22Rv1 (cell line): ENCODE results near the gene COL13A1.
A peak's percentile ranks its signal among the peaks of the same experiment; 100 is the strongest.

Experiments used
- H3K27ac ChIP-seq: fragments of 450-650 bp; 2 replicates; pipeline ENCODE4 v1.5.1; 2017
- CTCF ChIP-seq: fragments of 450-650 bp; IDR thresholded peaks from 2 replicates; pipeline ENCODE4 v1.5.1; 2017; ENCODE audit warnings: mild to moderate bottlenecking
- ZFX ChIP-seq: fragments of 450-650 bp; IDR thresholded peaks from 2 replicates; pipeline ENCODE4 v1.6.1; 2017; ENCODE audit warnings: antibody characterized with exemption, borderline replicate concordance

Gene COL13A1

DNA sequence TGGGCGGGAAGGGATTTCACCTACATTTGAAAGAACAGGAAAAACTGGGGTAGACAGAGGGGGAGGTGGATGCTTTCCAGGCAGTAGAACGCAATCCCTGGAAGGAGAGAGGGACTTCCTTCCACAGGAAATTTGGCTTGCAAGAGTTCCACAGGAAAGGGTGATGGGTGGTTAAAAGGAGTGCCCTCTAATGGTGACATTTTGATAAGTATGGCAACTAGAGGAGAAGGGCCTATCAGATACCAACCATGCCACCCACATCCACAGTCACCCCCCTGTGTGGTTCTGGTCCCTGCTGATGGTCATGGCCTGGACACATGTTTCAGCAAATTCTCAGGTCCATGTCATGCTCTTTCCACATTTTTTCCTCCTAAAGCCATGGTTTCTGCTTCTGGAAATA lies 27.1 kb upstream of the COL13A1 start:
- H3K27ac ChIP-seq: no peak overlapping the region
- TF ChIP-seq ZFX: no peak
- peak; percentile 19; the same call in 1 of the 2 replicates for TF ChIP-seq CTCF

- H3K27ac ChIP-seq: no peak overlapping the region
- TF ChIP-seq ZFX (no peak), CTCF (no peak)
Measured at GRCh38 chr10:69780077-69780476, 21.6 kb upstream of the COL13A1 start.

DNA sequence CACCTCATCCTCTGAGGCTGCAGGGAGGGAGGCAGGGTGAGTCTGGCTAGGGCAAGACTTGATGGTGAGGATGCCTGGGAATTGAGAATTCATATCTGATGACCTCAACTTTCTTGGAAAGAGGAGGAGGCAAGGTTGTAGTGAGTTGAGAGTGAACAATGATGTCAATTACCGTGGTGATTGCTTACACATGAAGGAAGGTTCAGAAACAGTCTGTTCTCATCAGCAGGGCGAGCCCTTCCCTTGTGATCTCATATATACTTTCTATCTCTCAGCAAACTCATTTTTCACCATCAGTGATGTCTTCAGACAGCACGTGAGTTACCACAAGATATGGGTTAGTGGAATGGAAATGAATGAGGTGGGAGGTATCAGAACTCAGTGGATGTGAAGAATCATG lies 20.1 kb upstream of the COL13A1 start:
- no peak overlapping the region for H3K27ac ChIP-seq
- TF ChIP-seq CTCF: no peak
- no peak for TF ChIP-seq ZFX

- H3K27ac ChIP-seq: no peak overlapping the region
- TF ChIP-seq CTCF: no peak
- no peak for TF ChIP-seq ZFX
Measured at GRCh38 chr10:69783515-69783914, 18.2 kb upstream of the COL13A1 start.

DNA sequence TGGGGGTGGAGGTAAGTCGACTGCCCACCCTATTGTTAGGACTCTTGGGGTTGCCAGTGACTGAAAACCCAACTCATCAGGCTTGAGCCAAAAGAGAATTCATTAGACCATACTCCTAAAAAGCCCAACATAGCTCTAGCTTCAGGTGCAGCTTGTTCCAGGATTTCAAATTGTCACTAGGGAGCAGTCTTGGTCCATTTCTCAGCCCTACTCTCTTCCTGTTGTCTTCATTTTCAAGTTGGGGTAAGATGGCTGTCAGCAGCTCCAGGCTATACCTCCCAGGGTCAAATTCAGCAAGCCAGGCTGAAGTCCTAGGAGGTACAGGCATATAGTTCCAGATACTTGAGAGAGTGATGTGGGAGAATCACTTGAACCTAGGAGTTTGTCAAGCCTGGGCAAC lies 14.9 kb upstream of the COL13A1 start:
- H3K27ac ChIP-seq: no peak overlapping the region
- no peak for TF ChIP-seq CTCF
- no peak for TF ChIP-seq ZFX

DNA sequence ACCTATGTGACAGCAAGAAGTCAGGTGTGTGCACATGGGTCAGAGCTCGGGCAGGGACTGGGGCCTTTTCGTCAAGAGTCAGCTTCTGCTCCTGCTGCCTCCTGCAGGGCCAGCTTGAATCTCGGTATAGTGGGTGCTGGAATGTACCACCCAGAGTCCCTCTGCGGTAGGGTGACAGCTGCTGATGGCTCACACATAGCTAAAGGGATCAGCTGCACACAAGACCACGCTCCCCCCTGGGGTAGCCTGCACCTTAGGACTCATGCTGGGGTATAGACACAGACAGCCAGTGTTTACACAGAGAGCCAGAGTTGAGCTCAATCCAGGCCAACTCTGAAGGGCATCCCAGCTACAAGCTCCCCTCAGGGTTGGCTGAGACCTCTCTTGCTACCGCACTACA lies 14.0 kb upstream of the COL13A1 start:
- H3K27ac ChIP-seq: no peak overlapping the region
- TF ChIP-seq CTCF (no peak), ZFX (no peak)

DNA sequence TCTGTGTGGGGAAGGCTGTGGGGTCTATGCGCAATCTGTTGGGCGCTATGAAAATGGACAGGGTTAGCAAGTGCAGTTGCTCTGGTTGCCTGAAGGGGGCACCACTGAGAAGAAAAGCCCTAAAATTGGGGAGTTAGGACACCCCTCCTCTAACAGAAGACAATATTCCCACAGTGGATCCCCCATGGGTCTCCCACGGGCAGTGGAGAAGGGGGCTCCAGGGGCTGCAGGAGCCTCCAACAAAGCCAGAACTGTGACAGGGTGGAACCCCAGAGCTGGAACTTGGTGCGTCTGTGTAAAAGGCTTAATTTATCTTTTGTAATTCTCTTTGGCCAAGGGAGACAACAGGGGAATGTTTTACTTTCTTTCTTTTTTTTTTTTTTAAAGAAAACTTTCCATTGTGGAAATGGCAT lies 12.5 kb upstream of the COL13A1 start:
- no peak overlapping the region for H3K27ac ChIP-seq
- TF ChIP-seq CTCF (peak; percentile 82), ZFX (no peak)
